A673 (cell line): ENCODE data around the gene SPON2.

Experiments
- CTCF ChIP-seq: fragments of 300-800, 200-600 bp; sonication (generic); conservative IDR thresholded peaks from 2 replicates; pipeline ENCODE4 v1.5.1; 2017; ENCODE audit warnings: low read depth, mild to moderate bottlenecking, antibody characterized with exemption, low read length, moderate library complexity, mixed read lengths
- EZH2 ChIP-seq: fragments of 200-600 bp; sonication (generic); IDR thresholded peaks from 2 replicates; pipeline ENCODE4 v1.6.1; 2017; ENCODE audit warnings: borderline replicate concordance, low read depth, mild to moderate bottlenecking, mixed read lengths, antibody characterized with exemption, low read length; ENCODE audit not compliant: poor library complexity, severe bottlenecking

GRCh38 chr4:1213336-1213995 is 41.1 kb upstream of the SPON2 start:
- TF ChIP-seq CTCF (no peak), EZH2 (no peak)
